OCI-LY1 (cell line): ENCODE measurements around the gene DYNC1LI1.

Experiments
- H2AFZ ChIP-seq: fragments of 200-600 bp; sonication (generic), shearing (Covaris generic); 2 replicates; pipeline ENCODE4 v1.6.0; 2014; ENCODE audit warnings: antibody characterized with exemption, mild to moderate bottlenecking, low read length
- H3F3A ChIP-seq: fragments of 200-600 bp; sonication (generic), shearing (Covaris generic); 2 replicates; pipeline ENCODE4 v1.6.0; 2014; ENCODE audit warnings: mild to moderate bottlenecking, antibody characterized with exemption, low read length, moderate library complexity; ENCODE audit not compliant: insufficient read depth
- H3K27ac ChIP-seq: fragments of 200-600 bp; sonication (generic); 2 replicates; pipeline ENCODE4 v1.5.1; 2014; ENCODE audit warnings: low read length, mixed run types, mild to moderate bottlenecking, low read depth; ENCODE audit not compliant: poor library complexity, severe bottlenecking
- H3K27me3 ChIP-seq: fragments of 200-600 bp; sonication (generic); 2 replicates; pipeline ENCODE4 v1.6.0; 2014; ENCODE audit warnings: antibody characterized with exemption, mild to moderate bottlenecking, low read length, moderate library complexity; ENCODE audit not compliant: insufficient read depth
- H3K36me3 ChIP-seq: fragments of 200-600 bp; sonication (generic); 2 replicates; pipeline ENCODE4 v1.6.1; 2014; ENCODE audit warnings: mild to moderate bottlenecking, antibody characterized with exemption, low read length, moderate library complexity, mixed read lengths; ENCODE audit not compliant: insufficient read depth
- H3K4me1 ChIP-seq: fragments of 200-600 bp; sonication (generic); 2 replicates; pipeline ENCODE4 v1.5.1; 2014; ENCODE audit warnings: mild to moderate bottlenecking, low read length, moderate library complexity; ENCODE audit not compliant: insufficient read depth, severe bottlenecking
- H3K4me2 ChIP-seq: fragments of 200-600 bp; sonication (generic), shearing (Covaris generic); 2 replicates; pipeline ENCODE4 v1.6.1; 2014; ENCODE audit warnings: low read length
- H3K4me3 ChIP-seq: fragments of 200-600 bp; sonication (generic); 2 replicates; pipeline ENCODE4 v1.5.1; 2014; ENCODE audit warnings: low read length, low read depth, mild to moderate bottlenecking, mixed read lengths; ENCODE audit not compliant: poor library complexity, severe bottlenecking
- H3K79me2 ChIP-seq: fragments of 200-600 bp; shearing (Covaris generic); 2 replicates; pipeline ENCODE4 v1.6.1; 2016; ENCODE audit warnings: mixed run types, low read length, mixed read lengths; ENCODE audit not compliant: insufficient read depth
- H3K9ac ChIP-seq: fragments of 200-600 bp; sonication (generic), shearing (Covaris generic); 2 replicates; pipeline ENCODE4 v1.6.1; 2014; ENCODE audit warnings: mild to moderate bottlenecking, low read length, mixed read lengths
- H3K9me2 ChIP-seq: fragments of 200-600 bp; sonication (generic), shearing (Covaris generic); 2 replicates; pipeline ENCODE4 v1.6.1; 2014; ENCODE audit warnings: low read depth, mild to moderate bottlenecking, low read length, mixed read lengths
- H3K9me3 ChIP-seq: fragments of 200-600 bp; shearing (Covaris generic); 2 replicates; pipeline ENCODE4 v1.6.1; 2014; ENCODE audit warnings: low read length, mixed read lengths
- H4K20me1 ChIP-seq: fragments of 200-600 bp; sonication (generic), shearing (Covaris generic); 2 replicates; pipeline ENCODE4 v1.6.0; 2016; ENCODE audit warnings: mild to moderate bottlenecking, low read length; ENCODE audit not compliant: insufficient read depth
- EZH2 ChIP-seq: fragments of 200-600 bp; sonication (generic), shearing (Covaris generic); IDR thresholded peaks from 2 replicates; pipeline ENCODE4 v1.8.0; 2017; ENCODE audit warnings: borderline replicate concordance, mixed run types, mild to moderate bottlenecking, antibody characterized with exemption, low read length, moderate library complexity, mixed read lengths
- TF ChIP-seq, protein P1 (sequence below): fragments of 200-600 bp; sonication (generic), shearing (Covaris generic); IDR thresholded peaks from 2 replicates; pipeline ENCODE4 v1.5.1; 2017; ENCODE audit warnings: mild to moderate bottlenecking, antibody characterized with exemption, low read length, moderate library complexity, mixed read lengths

The DYNC1LI1 gene

GRCh38 chr3:32480604-32481003, 90.1 kb downstream of the DYNC1LI1 start:
- Histone ChIP-seq H3K4me3 (no peak overlapping the region), H3F3A (no peaks in the 10 kb centered on the region), H3K4me2 (no peak overlapping the region), H3K9me2 (no peaks in the 10 kb centered on the region), H3K4me1 (peaks cover 18% of the 10 kb centered on the region), H3K9ac (no peak overlapping the region), H3K9me3 (no peaks in the 10 kb centered on the region), H4K20me1 (no peaks in the 10 kb centered on the region), H3K27me3 (no peaks in the 10 kb centered on the region), H3K27ac (no peak overlapping the region), H3K79me2 (no peaks in the 10 kb centered on the region), H3K36me3 (peaks cover 51% of the 10 kb centered on the region), H2AFZ (no peak overlapping the region)
- TF ChIP-seq, protein P1, sequence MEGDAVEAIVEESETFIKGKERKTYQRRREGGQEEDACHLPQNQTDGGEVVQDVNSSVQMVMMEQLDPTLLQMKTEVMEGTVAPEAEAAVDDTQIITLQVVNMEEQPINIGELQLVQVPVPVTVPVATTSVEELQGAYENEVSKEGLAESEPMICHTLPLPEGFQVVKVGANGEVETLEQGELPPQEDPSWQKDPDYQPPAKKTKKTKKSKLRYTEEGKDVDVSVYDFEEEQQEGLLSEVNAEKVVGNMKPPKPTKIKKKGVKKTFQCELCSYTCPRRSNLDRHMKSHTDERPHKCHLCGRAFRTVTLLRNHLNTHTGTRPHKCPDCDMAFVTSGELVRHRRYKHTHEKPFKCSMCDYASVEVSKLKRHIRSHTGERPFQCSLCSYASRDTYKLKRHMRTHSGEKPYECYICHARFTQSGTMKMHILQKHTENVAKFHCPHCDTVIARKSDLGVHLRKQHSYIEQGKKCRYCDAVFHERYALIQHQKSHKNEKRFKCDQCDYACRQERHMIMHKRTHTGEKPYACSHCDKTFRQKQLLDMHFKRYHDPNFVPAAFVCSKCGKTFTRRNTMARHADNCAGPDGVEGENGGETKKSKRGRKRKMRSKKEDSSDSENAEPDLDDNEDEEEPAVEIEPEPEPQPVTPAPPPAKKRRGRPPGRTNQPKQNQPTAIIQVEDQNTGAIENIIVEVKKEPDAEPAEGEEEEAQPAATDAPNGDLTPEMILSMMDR: no peak
- TF ChIP-seq EZH2: no peak
